H9 (cell line): ENCODE data around the gene PHLDB1. TPM values are rescaled to one million over a fixed set of nuclear protein-coding genes. Genes with fewer than 3 reads are reported as not detected.
"Not testable (repeated sequence)": the region's sequence is repeated elsewhere in the genome, so short reads cannot be mapped to it uniquely, and the experiment has no call there.

ENCODE experiments used
- DNase-seq: peaks from one replicate; pipeline ENCODE4 v3.0.0-alpha.2; 2017
- H2AFZ ChIP-seq: one replicate; pipeline ENCODE4 v1.6.1; 2013; ENCODE audit warnings: mild to moderate bottlenecking, low read length, control low read depth, moderate library complexity
- H2AK5ac ChIP-seq: 2 replicates; pipeline ENCODE4 v1.6.1; 2013; ENCODE audit warnings: low read length, control low read depth, mixed read lengths; ENCODE audit not compliant: insufficient read length
- H2BK120ac ChIP-seq: one replicate; pipeline ENCODE4 v1.6.1; 2013; ENCODE audit warnings: low read depth, mild to moderate bottlenecking, low read length, control low read depth, inconsistent platforms; ENCODE audit not compliant: poor library complexity, severe bottlenecking
- H2BK12ac ChIP-seq: 2 replicates; pipeline ENCODE4 v1.6.1; 2013; ENCODE audit warnings: low read length, control low read depth, mixed read lengths, low read depth; ENCODE audit not compliant: insufficient read length
- H2BK15ac ChIP-seq: 2 replicates; pipeline ENCODE4 v1.6.1; 2013; ENCODE audit warnings: low read depth, low read length, control low read depth
- H2BK20ac ChIP-seq: one replicate; pipeline ENCODE4 v1.6.1; 2013; ENCODE audit warnings: low read depth, mild to moderate bottlenecking, low read length, control low read depth, inconsistent platforms; ENCODE audit not compliant: poor library complexity, severe bottlenecking
- H2BK5ac ChIP-seq: 2 replicates; pipeline ENCODE4 v1.6.1; 2013; ENCODE audit warnings: low read length, control low read depth, mixed read lengths; ENCODE audit not compliant: insufficient read length
- H3K14ac ChIP-seq: 2 replicates; pipeline ENCODE4 v1.6.1; 2013; ENCODE audit warnings: low read length, control low read depth; ENCODE audit not compliant: insufficient read depth
- H3K18ac ChIP-seq: 2 replicates; pipeline ENCODE4 v1.6.1; 2013; ENCODE audit warnings: low read depth, mild to moderate bottlenecking, mixed read lengths, low read length, control low read depth; ENCODE audit not compliant: insufficient read length
- H3K23ac ChIP-seq: 2 replicates; pipeline ENCODE4 v1.6.1; 2013; ENCODE audit warnings: low read length, control low read depth, mixed read lengths, low read depth; ENCODE audit not compliant: insufficient read length
- H3K23me2 ChIP-seq: 2 replicates; pipeline ENCODE4 v1.6.1; 2013; ENCODE audit warnings: low read depth, mild to moderate bottlenecking, mixed read lengths, low read length, control low read depth; ENCODE audit not compliant: insufficient read length, poor library complexity, severe bottlenecking
- H3K27ac ChIP-seq: 2 replicates; pipeline ENCODE4 v1.5.1; 2013; ENCODE audit warnings: low read length, control low read depth, mixed read lengths, low read depth; ENCODE audit not compliant: insufficient read length
- H3K27me3 ChIP-seq: 2 replicates; pipeline ENCODE4 v1.6.1; 2013; ENCODE audit warnings: low read length, control low read depth, inconsistent platforms; ENCODE audit not compliant: insufficient read depth
- H3K4ac ChIP-seq: 2 replicates; pipeline ENCODE4 v1.6.1; 2013; ENCODE audit warnings: low read depth, mild to moderate bottlenecking, control low read depth, inconsistent platforms, low read length, moderate library complexity
- H3K4me1 ChIP-seq: 2 replicates; pipeline ENCODE4 v1.6.1; 2013; ENCODE audit warnings: low read length, control low read depth, inconsistent platforms; ENCODE audit not compliant: insufficient read depth
- H3K4me2 ChIP-seq: 2 replicates; pipeline ENCODE4 v1.6.1; 2013; ENCODE audit warnings: low read length, control low read depth, mixed read lengths; ENCODE audit not compliant: insufficient read length, insufficient read depth
- H3K56ac ChIP-seq: 2 replicates; pipeline ENCODE4 v1.6.1; 2013; ENCODE audit warnings: low read depth, mild to moderate bottlenecking, mixed read lengths, low read length, control low read depth; ENCODE audit not compliant: insufficient read length
- H3K79me1 ChIP-seq: 2 replicates; pipeline ENCODE4 v1.6.1; 2013; ENCODE audit warnings: low read depth, mild to moderate bottlenecking, moderate library complexity, low read length, control low read depth, inconsistent platforms; ENCODE audit not compliant: insufficient read depth, poor library complexity, severe bottlenecking
- H3K79me2 ChIP-seq: 2 replicates; pipeline ENCODE4 v1.6.1; 2013; ENCODE audit warnings: low read length, control low read depth, inconsistent platforms; ENCODE audit not compliant: insufficient read depth
- H3K9ac ChIP-seq: 2 replicates; pipeline ENCODE4 v1.6.1; 2013; ENCODE audit warnings: low read length, control low read depth, mixed read lengths; ENCODE audit not compliant: insufficient read length; ENCODE audit errors: extremely low read depth
- H3K9me3 ChIP-seq: one replicate; pipeline ENCODE4 v1.6.1; 2013; ENCODE audit warnings: low read depth, low read length, inconsistent platforms; ENCODE audit not compliant: control insufficient read depth
- H3T11ph ChIP-seq: one replicate; pipeline ENCODE4 v1.6.1; 2013; ENCODE audit warnings: mild to moderate bottlenecking, low read length, control low read depth, inconsistent platforms
- H4K20me1 ChIP-seq: one replicate; pipeline ENCODE4 v1.6.1; 2013; ENCODE audit not compliant: control insufficient read depth, insufficient read length, insufficient read depth
- H4K5ac ChIP-seq: 2 replicates; pipeline ENCODE4 v1.6.1; 2013; ENCODE audit warnings: low read depth, mild to moderate bottlenecking, mixed read lengths, low read length, control low read depth; ENCODE audit not compliant: insufficient read length
- H4K8ac ChIP-seq: replicated peaks from 2 replicates; pipeline ENCODE4 v1.6.1; 2013; ENCODE audit warnings: low read length, control low read depth, mixed read lengths, low read depth; ENCODE audit not compliant: insufficient read length
- H4K91ac ChIP-seq: 2 replicates; pipeline ENCODE4 v1.6.1; 2013; ENCODE audit warnings: low read depth, mild to moderate bottlenecking, moderate library complexity, mixed read lengths, low read length, control low read depth; ENCODE audit not compliant: insufficient read length
- H3K27ac Mint-ChIP-seq, 3 experiments: 2 replicates in 2 of 3; 3 replicates in 1 of 3; pipeline ENCODE4 v1.8.0; 2020 to 2021; ENCODE audit warnings: mixed read lengths in 3 of 3, mild to moderate bottlenecking in 1 of 3, moderate library complexity in 1 of 3
- H3K27me3 Mint-ChIP-seq: 2 replicates; pipeline ENCODE4 v1.8.0; 2021; ENCODE audit warnings: low read depth, mild to moderate bottlenecking, moderate library complexity, mixed read lengths
- H3K36me3 Mint-ChIP-seq, 3 experiments: 2 replicates in 2 of 3; 3 replicates in 1 of 3; pipeline ENCODE4 v1.8.0; 2020 to 2021; ENCODE audit warnings: low read depth in 3 of 3, mixed read lengths in 3 of 3; ENCODE audit not compliant: insufficient read depth in 1 of 3
- H3K4me1 Mint-ChIP-seq, 2 experiments: 2 replicates each; pipeline ENCODE4 v1.8.0; 2020; ENCODE audit warnings: mixed read lengths in 2 of 2
- H3K4me3 Mint-ChIP-seq, 2 experiments: 2 replicates in 1 of 2; 3 replicates in 1 of 2; pipeline ENCODE4 v1.8.0; 2020 to 2021; ENCODE audit warnings: mild to moderate bottlenecking in 2 of 2, mixed read lengths in 2 of 2, moderate library complexity in 1 of 2
- H3K9me3 Mint-ChIP-seq, 2 experiments: 2 replicates in 1 of 2; 3 replicates in 1 of 2; pipeline ENCODE4 v1.8.0; 2020; ENCODE audit warnings: mild to moderate bottlenecking in 2 of 2, mixed read lengths in 2 of 2, moderate library complexity in 1 of 2
- WGBS: extraction: QIAGEN DNeasy Blood & Tissue Kit; methylation state at CpG from one replicate; pipeline ENCODE4 v1.1.7; 2013; ENCODE audit warnings: missing lambda C conversion rate, low lambda C conversion rate, mixed read lengths; ENCODE audit not compliant: insufficient read length; ENCODE audit errors: extremely low coverage; 5-methylcytosine and 5-hydroxymethylcytosine counted together
- total RNA-seq: library from RNA; stranded (reverse); gene quantifications from 2 replicates; pipeline ENCODE4 v1.2.1, GENCODE V29; 2021
- TF ChIP-seq, protein P1 (sequence below): fragments of 200-600 bp; sonication (generic); conservative IDR thresholded peaks from 3 replicates; pipeline ENCODE4 v1.8.0; 2021; ENCODE audit warnings: antibody characterized with exemption, mild to moderate bottlenecking

PHLDB1 gene
- total RNA-seq, 1 experiment from 2014 or later: 56.0 TPM

DNA sequence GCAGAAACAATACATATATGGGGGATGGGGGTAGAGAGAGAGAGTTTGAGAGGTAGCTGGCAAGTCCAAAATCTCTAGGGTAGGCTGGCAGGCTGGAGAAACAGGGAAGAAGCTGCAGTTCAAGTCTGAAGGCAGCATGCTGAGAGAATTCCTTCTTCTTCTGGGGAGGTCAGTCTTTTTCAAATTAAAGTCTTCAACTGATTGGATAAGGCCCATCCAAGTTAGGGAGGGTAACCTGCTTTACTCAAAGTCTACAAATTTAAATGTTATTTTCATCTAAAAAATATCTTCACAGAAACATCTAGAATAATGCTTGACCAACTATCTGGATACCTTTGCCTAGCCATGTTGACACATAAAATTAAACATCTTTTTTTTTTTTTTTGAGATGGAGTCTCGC is 75.0 kb downstream of the PHLDB1 start:
- Histone ChIP-seq H3K14ac (no peak overlapping the region), H3K4ac (no peak overlapping the region), H4K5ac (no peak overlapping the region), H4K91ac (no peak overlapping the region), H2AFZ (no peak overlapping the region), H2AK5ac (no peak overlapping the region), H4K20me1 (no peaks in the 10 kb centered on the region), H3K4me1 (no peaks in the 10 kb centered on the region), H2BK120ac (no peak overlapping the region), H2BK15ac (no peak overlapping the region), H3T11ph (no peak overlapping the region), H4K8ac (no peak overlapping the region), H3K79me1 (no peaks in the 10 kb centered on the region), H3K23ac (no peak overlapping the region), H3K23me2 (no peaks in the 10 kb centered on the region), H2BK20ac (no peak overlapping the region), H3K27ac (no peak overlapping the region), H3K4me2 (no peak overlapping the region), H2BK5ac (no peak overlapping the region), H3K9me3 (no peaks in the 10 kb centered on the region), H3K56ac (no peak overlapping the region), H2BK12ac (no peak overlapping the region), H3K27me3 (no peaks in the 10 kb centered on the region), H3K9ac (no peak overlapping the region), H3K18ac (no peak overlapping the region), H3K79me2 (no peaks in the 10 kb centered on the region)
- WGBS: no CpG with 5 or more reads among the region's 1 CpG
- Mint-ChIP-seq H3K27me3 (no peaks in the 10 kb centered on the region), H3K36me3 (no peaks in the 10 kb centered on the region; a peak in 1 of 7 replicates), H3K4me1 (peaks cover 4 to 10% of the 10 kb centered on the region in 2 experiments), H3K4me3 (no peak overlapping the region), H3K9me3 (no peaks in the 10 kb centered on the region; a peak in 2 of 5 replicates), H3K27ac (no peak overlapping the region)
- no peak for DNase-seq
- TF ChIP-seq, protein P1, sequence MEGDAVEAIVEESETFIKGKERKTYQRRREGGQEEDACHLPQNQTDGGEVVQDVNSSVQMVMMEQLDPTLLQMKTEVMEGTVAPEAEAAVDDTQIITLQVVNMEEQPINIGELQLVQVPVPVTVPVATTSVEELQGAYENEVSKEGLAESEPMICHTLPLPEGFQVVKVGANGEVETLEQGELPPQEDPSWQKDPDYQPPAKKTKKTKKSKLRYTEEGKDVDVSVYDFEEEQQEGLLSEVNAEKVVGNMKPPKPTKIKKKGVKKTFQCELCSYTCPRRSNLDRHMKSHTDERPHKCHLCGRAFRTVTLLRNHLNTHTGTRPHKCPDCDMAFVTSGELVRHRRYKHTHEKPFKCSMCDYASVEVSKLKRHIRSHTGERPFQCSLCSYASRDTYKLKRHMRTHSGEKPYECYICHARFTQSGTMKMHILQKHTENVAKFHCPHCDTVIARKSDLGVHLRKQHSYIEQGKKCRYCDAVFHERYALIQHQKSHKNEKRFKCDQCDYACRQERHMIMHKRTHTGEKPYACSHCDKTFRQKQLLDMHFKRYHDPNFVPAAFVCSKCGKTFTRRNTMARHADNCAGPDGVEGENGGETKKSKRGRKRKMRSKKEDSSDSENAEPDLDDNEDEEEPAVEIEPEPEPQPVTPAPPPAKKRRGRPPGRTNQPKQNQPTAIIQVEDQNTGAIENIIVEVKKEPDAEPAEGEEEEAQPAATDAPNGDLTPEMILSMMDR: no peak

DNA sequence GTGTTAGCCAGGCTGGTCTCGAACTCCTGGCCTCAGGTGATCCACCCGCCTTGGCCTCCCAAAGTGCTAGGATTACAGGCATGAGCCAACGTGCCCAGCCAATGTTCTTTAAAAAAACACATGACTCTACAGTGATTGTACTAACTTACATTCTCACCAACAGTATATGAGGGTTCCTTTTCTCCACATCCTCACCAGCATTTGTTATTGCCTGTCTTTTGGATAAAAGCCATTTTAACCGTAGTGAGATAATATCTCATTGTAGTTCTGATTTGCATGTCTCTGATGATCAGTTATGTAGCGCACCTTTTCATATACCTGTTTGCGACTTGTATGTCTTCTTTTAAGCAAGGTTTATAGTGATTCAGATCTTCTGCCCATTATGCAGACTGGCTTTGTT is 75.5 kb downstream of the PHLDB1 start:
- not testable (repeated sequence) for H3K4ac ChIP-seq, H4K20me1 ChIP-seq, H4K5ac ChIP-seq, H3K9me3 Mint-ChIP-seq, H3K27me3 ChIP-seq, H3K23ac ChIP-seq, H3T11ph ChIP-seq, H3K4me2 ChIP-seq, H3K9ac ChIP-seq, H3K79me1 ChIP-seq, H3K4me1 Mint-ChIP-seq, H3K79me2 ChIP-seq, H4K91ac ChIP-seq, H3K14ac ChIP-seq, H3K56ac ChIP-seq, H4K8ac ChIP-seq, H3K9me3 ChIP-seq, H3K18ac ChIP-seq, H3K27ac ChIP-seq, H2BK5ac ChIP-seq, H2BK15ac ChIP-seq, H2BK20ac ChIP-seq, H2BK12ac ChIP-seq, H3K4me1 ChIP-seq, H2BK120ac ChIP-seq, H3K36me3 Mint-ChIP-seq, H3K27ac Mint-ChIP-seq, H2AK5ac ChIP-seq, H3K23me2 ChIP-seq, H3K27me3 Mint-ChIP-seq, H2AFZ ChIP-seq, DNase-seq, H3K4me3 Mint-ChIP-seq
- no CpG with 5 or more reads among the region's 6 CpGs for WGBS
